BLaER1 treated with 17β-estradiol and CSF1 and Interleukin-3, amounts not matched to agents 10 nM and 100 nM (cell line): ENCODE results near the gene HOXB4.

Experiments used
- H3K27ac ChIP-seq, 11 experiments: shearing (Covaris generic); formaldehyde crosslinking; 2 replicates each; pipeline ENCODE4 v1.8.1; 2022
- H3K27me3 ChIP-seq, 11 experiments: shearing (Covaris generic); formaldehyde crosslinking; 2 replicates each; pipeline ENCODE4 v1.8.1; 2022
- H3K36me3 ChIP-seq, 11 experiments: shearing (Covaris generic); formaldehyde crosslinking; 2 replicates each; pipeline ENCODE4 v1.8.1; 2022
- H3K4me1 ChIP-seq, 10 experiments: shearing (Covaris generic); formaldehyde crosslinking; 2 replicates each; pipeline ENCODE4 v1.8.1; 2022
- H3K4me2 ChIP-seq, 11 experiments: shearing (Covaris generic); formaldehyde crosslinking; 2 replicates each; pipeline ENCODE4 v1.8.1; 2022
- H3K4me3 ChIP-seq, 10 experiments: shearing (Covaris generic); formaldehyde crosslinking; 2 replicates each; pipeline ENCODE4 v1.8.1; 2022
- H3K9ac ChIP-seq, 11 experiments: shearing (Covaris generic); formaldehyde crosslinking; 2 replicates each; pipeline ENCODE4 v1.8.1; 2022
- H3K9me3 ChIP-seq, 11 experiments: shearing (Covaris generic); formaldehyde crosslinking; replicated peaks in 1 of 11; 2 replicates each; pipeline ENCODE4 v1.8.1; 2022
- H4K20me1 ChIP-seq, 11 experiments: shearing (Covaris generic); formaldehyde crosslinking; 2 replicates each; pipeline ENCODE4 v1.8.1; 2022
- Cebpa-rat ChIP-seq, 11 experiments: shearing (Covaris generic); IDR thresholded peaks; 2 replicates each; pipeline ENCODE4 v1.8.1; 2022

HOXB4 gene

GRCh38 chr17:48530208-48530886 lies 47.8 kb downstream of the HOXB4 start:
- no peak for TF ChIP-seq Cebpa-rat (IDR thresholded peaks at IDR 0.05)
- Histone ChIP-seq H3K9me3 (no peaks in the 10 kb centered on the region), H3K4me1 (no peaks in the 10 kb centered on the region), H3K36me3 (no peaks in the 10 kb centered on the region), H3K4me2 (no peak overlapping the region), H3K27ac (no peak overlapping the region), H3K9ac (no peak overlapping the region), H4K20me1 (no peaks in the 10 kb centered on the region; a peak in 3 of 22 replicates), H3K4me3 (no peak overlapping the region), H3K27me3 (peaks cover 21 to 66% (median 42%) of the 10 kb centered on the region in 11 experiments)

GRCh38 chr17:48529683-48530009 lies 48.5 kb downstream of the HOXB4 start:
- Histone ChIP-seq H3K36me3 (no peaks in the 10 kb centered on the region), H3K27ac (no peak overlapping the region), H3K4me1 (no peaks in the 10 kb centered on the region), H3K4me2 (no peak overlapping the region), H4K20me1 (no peaks in the 10 kb centered on the region; a peak in 2 of 22 replicates), H3K4me3 (no peak overlapping the region), H3K9ac (no peak overlapping the region), H3K9me3 (no peaks in the 10 kb centered on the region), H3K27me3 (peaks cover 21 to 73% (median 44%) of the 10 kb centered on the region in 11 experiments)
- TF ChIP-seq Cebpa-rat (IDR thresholded peaks at IDR 0.05), result no peak

GRCh38 chr17:48528936-48529682 lies 49.0 kb downstream of the HOXB4 start:
- no peak overlapping the region for H3K4me3 ChIP-seq
- no peak overlapping the region for H3K27ac ChIP-seq
- no peak for TF ChIP-seq Cebpa-rat (IDR thresholded peaks at IDR 0.05)
- peaks cover 21 to 78% (median 45%) of the 10 kb centered on the region in 11 experiments for H3K27me3 ChIP-seq
- H3K4me2 ChIP-seq, result no peak overlapping the region
- no peak overlapping the region for H3K9ac ChIP-seq
- no peaks in the 10 kb centered on the region for H3K36me3 ChIP-seq
- no peaks in the 10 kb centered on the region; a peak in 2 of 22 replicates for H4K20me1 ChIP-seq
- no peaks in the 10 kb centered on the region for H3K4me1 ChIP-seq
- no peaks in the 10 kb centered on the region for H3K9me3 ChIP-seq

- no peak overlapping the region for H3K4me3 ChIP-seq
- no peak overlapping the region for H3K9ac ChIP-seq
- no peaks in the 10 kb centered on the region; a peak in 2 of 22 replicates for H4K20me1 ChIP-seq
- H3K4me2 ChIP-seq, result no peak overlapping the region
- no peaks in the 10 kb centered on the region for H3K9me3 ChIP-seq
- TF ChIP-seq Cebpa-rat (IDR thresholded peaks at IDR 0.05), result no peak
- peaks cover 21 to 86% (median 53%) of the 10 kb centered on the region in 11 experiments for H3K27me3 ChIP-seq
- H3K36me3 ChIP-seq, result no peaks in the 10 kb centered on the region
- H3K4me1 ChIP-seq, result no peaks in the 10 kb centered on the region
- no peak overlapping the region for H3K27ac ChIP-seq
Measured at GRCh38 chr17:48528153-48528935, 49.8 kb downstream of the HOXB4 start.

GRCh38 chr17:48527547-48527932 lies 50.6 kb downstream of the HOXB4 start:
- H4K20me1 ChIP-seq, result no peaks in the 10 kb centered on the region; a peak in 2 of 22 replicates
- no peaks in the 10 kb centered on the region for H3K9me3 ChIP-seq
- H3K4me1 ChIP-seq, result no peaks in the 10 kb centered on the region
- H3K27me3 ChIP-seq, result peaks cover 21 to 86% (median 51%) of the 10 kb centered on the region in 11 experiments
- H3K27ac ChIP-seq, result no peak overlapping the region
- no peak for TF ChIP-seq Cebpa-rat (IDR thresholded peaks at IDR 0.05)
- no peak overlapping the region for H3K4me3 ChIP-seq
- no peak overlapping the region for H3K9ac ChIP-seq
- no peak overlapping the region for H3K4me2 ChIP-seq
- H3K36me3 ChIP-seq, result no peaks in the 10 kb centered on the region

GRCh38 chr17:48526608-48527546 lies 51.3 kb downstream of the HOXB4 start:
- H3K4me2 ChIP-seq, result no peak overlapping the region
- TF ChIP-seq Cebpa-rat (IDR thresholded peaks at IDR 0.05), result no peak
- H3K27ac ChIP-seq, result no peak overlapping the region
- no peaks in the 10 kb centered on the region for H3K36me3 ChIP-seq
- H3K9me3 ChIP-seq, result no peaks in the 10 kb centered on the region
- peaks cover 0 to 5% (median 0%) of the 10 kb centered on the region in 10 experiments; a peak in 4 of 20 replicates for H3K4me1 ChIP-seq
- H3K4me3 ChIP-seq, result no peak overlapping the region
- no peak overlapping the region for H3K9ac ChIP-seq
- H4K20me1 ChIP-seq, result no peaks in the 10 kb centered on the region; a peak in 2 of 22 replicates
- peaks cover 21 to 81% (median 44%) of the 10 kb centered on the region in 11 experiments for H3K27me3 ChIP-seq
